Coronary artery (tissue), 2 donors: ENCODE measurements around the gene FBXL4.

Source experiments
- DNase-seq: peaks from one replicate; pipeline ENCODE4 v3.0.0-alpha.2; 2017; ENCODE audit warnings: low spot score
- H3K27ac ChIP-seq, 2 donors: fragments of 200-600 bp; sonication (generic); one replicate each; pipeline ENCODE4 v1.5.1; 2016 to 2019
- H3K4me3 ChIP-seq: fragments of 200-600 bp; sonication (generic); 2 replicates; pipeline ENCODE4 v1.5.1; 2016; ENCODE audit warnings: mild to moderate bottlenecking, moderate library complexity
- CTCF ChIP-seq: fragments of 200-600 bp; sonication (generic); IDR thresholded peaks from one replicate; pipeline ENCODE4 v1.5.1; 2019; ENCODE audit warnings: antibody characterized with exemption

The FBXL4 gene

GRCh38 chr6:98947411-98948292, at the start of gene FBXL4:
TSS of gene FBXL4 (minus strand) at chr6:98947946. CDS start at chr6:98926988, 20,958 bp downstream.
- no peak for TF ChIP-seq CTCF
- Histone ChIP-seq H3K27ac (peak within 1 kb of the TSS; percentile 88 to 90), H3K4me3 (peak within 1 kb of the TSS; percentile 96)
- DNase-seq, result peak; percentile 87

GRCh38 chr6:98995116-98995515, 47.4 kb upstream of the FBXL4 start:
- DNase-seq, result no peak
- no peak overlapping the region for H3K27ac ChIP-seq
- TF ChIP-seq CTCF, result no peak
- H3K4me3 ChIP-seq, result no peak overlapping the region

- H3K27ac ChIP-seq, result no peak overlapping the region
- no peak for DNase-seq
- no peak for TF ChIP-seq CTCF
- H3K4me3 ChIP-seq, result no peak overlapping the region
These were observed 44.8 kb upstream of the FBXL4 start for GRCh38 chr6:98992535-98992934.

GRCh38 chr6:98986071-98986615, 38.4 kb upstream of the FBXL4 start:
- no peak overlapping the region for H3K4me3 ChIP-seq
- DNase-seq, result no peak
- no peak overlapping the region for H3K27ac ChIP-seq
- TF ChIP-seq CTCF, result no peak

GRCh38 chr6:98985391-98985790, 37.6 kb upstream of the FBXL4 start:
- no peak for DNase-seq
- Histone ChIP-seq H3K27ac (no peak overlapping the region), H3K4me3 (no peak overlapping the region)
- TF ChIP-seq CTCF, result no peak

GRCh38 chr6:98984121-98984520, 36.4 kb upstream of the FBXL4 start:
- H3K27ac ChIP-seq, result no peak overlapping the region
- no peak for TF ChIP-seq CTCF
- no peak for DNase-seq
- no peak overlapping the region for H3K4me3 ChIP-seq

GRCh38 chr6:98981473-98981872, 33.7 kb upstream of the FBXL4 start:
- Histone ChIP-seq H3K27ac (no peak overlapping the region), H3K4me3 (no peak overlapping the region)
- no peak for DNase-seq
- TF ChIP-seq CTCF, result no peak
